ENCODE results near the gene A2ML1.

The A2ML1 gene

DNA sequence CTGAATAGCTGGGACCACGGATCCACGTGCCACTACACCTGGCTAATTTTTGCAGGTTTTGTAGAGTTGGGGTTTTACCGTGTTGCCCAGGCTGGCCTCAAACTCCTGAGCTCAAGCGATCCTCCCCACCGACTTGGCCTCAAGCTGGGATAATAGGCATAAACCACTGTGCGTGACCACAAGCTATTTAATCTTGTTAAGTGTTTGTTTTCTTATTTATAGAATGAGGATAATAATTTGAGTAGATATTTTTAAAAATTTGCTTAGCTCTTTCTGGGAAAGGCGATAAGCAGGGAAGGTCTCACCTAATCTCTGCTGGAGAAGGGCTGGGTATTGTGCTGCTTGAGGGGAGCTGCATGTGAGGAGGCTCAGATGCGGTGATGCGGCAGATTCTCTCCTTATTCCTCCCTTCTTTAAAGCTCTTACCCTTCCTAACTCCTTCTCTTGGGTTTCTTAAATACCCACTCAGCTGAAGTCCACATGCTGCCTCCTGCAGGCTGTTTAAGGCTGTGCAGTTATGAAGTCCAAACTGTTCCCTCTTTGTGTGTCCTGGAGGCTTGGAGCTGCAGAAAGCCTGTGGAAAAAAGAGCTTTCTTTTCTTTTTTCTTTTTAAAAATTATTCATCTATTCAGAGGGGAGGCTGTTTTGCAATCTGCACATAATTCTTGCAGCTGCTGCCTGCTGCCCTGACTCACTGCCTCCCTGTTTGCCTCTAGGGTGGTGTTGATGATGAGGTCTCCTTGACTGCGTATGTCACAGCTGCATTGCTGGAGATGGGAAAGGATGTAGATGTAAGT lies 37.9 kb downstream of the A2ML1 start:
- peak; percentile 23 to 44 for DNase-seq

GRCh38 chr12:8866429-8866828 lies 44.0 kb downstream of the A2ML1 start:
- no peak for DNase-seq

- no peak for DNase-seq
Observed at GRCh38 chr12:8867009-8867408, 44.6 kb downstream of the A2ML1 start.

DNA sequence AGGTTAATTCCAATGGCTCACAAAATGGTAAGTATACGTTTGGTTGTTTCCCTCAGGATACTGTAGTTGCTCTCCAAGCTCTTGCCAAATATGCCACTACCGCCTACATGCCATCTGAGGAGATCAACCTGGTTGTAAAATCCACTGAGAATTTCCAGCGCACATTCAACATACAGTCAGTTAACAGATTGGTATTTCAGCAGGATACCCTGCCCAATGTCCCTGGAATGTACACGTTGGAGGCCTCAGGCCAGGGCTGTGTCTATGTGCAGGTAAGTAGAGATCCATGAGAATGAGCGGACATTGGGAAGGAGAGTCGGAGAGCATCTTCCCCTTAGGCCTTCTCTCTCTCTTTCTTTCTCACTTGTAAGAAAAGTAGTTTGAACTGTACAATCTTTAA lies 45.4 kb downstream of the A2ML1 start:
- no peak for DNase-seq

DNA sequence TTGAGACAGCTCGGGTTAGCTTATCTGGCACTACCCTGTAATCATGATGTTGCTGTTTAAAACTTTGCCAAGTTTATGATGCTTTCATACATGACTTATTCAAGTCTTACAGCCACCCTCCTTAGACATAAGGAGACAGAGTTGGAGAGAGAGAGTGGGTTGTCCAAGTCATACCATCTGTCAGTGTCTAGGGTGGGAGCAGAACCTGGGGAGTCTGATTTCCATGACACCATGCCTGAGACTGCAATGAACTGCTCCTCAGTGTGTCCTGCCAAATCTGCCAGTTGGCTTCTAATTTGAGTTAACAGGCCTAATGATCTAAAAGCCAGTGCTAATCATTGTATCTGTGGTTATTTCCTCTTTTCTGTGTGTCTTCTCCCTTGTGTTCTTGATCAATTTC lies 48.2 kb downstream of the A2ML1 start:
- DNase-seq, result no peak

DNA sequence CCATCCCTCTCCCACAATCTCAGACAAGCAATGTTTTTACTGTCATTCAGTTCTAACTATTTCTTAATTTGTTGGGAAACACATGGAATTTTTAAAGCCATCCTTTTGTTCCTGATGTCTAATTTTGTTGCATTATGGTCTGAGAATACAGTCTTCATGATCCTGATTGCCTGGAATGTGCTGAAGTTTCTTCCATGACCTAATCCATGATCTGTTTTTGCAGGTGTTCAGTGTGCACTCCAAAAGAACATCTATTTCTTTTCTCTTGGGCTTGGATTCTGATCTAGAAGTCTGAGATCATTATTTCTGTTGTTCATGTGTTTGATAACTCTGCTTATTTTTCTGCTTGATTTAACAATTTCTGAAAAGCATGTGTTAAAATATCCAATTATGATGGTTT lies 48.6 kb downstream of the A2ML1 start:
- no peak for DNase-seq

GRCh38 chr12:8876887-8877286 lies 54.5 kb downstream of the A2ML1 start:
- no peak for DNase-seq

GRCh38 chr12:8886502-8887284 lies 64.3 kb downstream of the A2ML1 start:
- DNase-seq, result no peak

DNA sequence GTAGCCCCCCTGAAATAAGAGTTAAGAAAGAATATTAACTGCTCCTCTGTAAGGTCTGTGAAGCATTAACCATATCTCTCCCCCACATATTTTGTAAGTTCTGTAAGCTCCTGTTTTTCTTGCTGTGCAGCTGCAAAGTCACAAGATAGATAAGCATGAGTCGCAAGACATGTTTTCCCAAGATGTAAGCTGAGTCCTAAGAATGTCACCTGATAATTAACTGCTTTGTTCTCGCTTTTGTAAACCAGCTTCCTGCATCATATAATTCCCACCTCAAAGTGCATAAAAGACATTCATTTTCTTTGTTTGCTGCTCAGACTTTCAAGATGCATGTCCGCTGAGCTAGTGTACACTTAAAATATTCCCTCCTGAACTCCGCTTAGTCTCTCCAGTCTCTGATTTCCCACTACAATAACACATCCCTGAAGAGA lies 64.9 kb downstream of the A2ML1 start:
- no peak for DNase-seq

GRCh38 chr12:8890313-8891085 lies 68.1 kb downstream of the A2ML1 start:
- DNase-seq, result peak; percentile 45 to 74

- no peak for DNase-seq
Observed at GRCh38 chr12:8891976-8892375, 69.6 kb downstream of the A2ML1 start.

DNA sequence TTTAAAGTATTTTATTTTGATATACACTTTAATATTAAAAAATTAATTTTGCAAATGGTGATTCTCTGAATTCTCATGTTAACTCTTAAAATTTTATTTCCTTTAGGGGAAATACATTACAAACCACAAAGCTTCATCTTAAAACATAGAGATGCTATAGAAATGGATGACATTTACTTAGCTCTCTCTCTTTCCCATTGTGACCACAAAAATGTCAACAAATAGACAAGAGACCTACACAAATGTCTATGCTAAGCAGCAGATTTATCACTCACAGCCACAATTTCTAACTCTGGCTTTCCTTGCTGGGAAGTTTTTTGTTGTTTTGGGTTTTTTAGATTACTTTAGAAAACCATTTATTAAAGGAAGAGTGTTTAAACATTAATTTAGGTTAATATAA lies 72.0 kb downstream of the A2ML1 start:
- DNase-seq, result no peak

DNA sequence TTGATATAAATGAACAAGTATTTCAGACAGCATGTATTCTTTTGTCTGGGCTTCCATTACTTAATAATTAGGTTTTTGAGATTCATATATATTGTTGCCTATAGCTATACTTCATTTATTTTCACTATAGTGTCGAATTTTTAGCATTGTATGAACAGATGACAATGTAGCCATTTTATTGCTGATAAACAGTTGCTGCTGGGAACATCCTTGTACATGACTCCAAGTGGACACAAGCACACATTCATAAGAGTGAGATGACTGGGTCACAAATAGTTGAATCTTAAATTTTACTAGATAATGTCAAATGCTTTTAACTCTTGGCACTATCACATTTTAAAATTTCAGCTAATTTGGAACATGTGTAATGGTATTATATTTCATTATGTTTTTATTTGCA lies 72.6 kb downstream of the A2ML1 start:
- DNase-seq, result no peak

DNA sequence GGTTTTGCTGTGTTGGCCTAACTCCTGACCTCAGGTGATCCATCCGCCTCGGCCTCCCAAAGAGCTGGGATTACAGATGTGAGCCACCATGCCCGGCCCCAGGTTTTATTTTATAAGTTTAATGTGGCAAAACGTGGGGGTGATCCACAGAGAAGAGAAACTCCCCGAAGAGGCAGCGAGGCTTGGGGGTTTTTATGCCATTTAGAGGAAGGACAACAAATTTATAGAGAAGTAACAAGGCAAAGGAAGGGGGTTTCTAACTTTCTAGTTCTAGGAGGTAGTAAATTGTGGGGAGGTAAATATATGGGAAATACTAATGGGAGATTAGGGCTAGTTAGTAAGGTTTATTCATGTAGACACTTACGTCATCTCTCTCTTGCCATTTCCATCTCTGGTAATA lies 74.7 kb downstream of the A2ML1 start:
- no peak for DNase-seq

DNA sequence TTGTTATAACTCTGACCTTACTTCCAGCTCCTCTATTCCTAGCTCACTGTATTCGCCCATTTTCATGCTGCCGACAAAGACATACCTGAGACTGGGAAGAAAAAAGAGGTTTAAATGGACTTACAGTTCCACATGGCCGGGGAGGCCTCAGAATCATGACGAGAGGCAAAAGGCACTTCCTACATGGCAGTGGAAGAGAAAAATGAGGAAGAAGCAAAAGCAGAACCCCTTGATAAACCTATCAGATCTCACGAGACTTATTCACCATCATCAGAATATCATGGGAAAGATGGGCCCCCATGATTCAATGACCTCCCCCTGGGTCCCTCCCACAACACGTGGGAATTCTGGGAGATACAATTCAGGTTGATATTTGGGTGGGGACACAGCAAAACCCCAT lies 77.4 kb downstream of the A2ML1 start:
- DNase-seq, result no peak

DNA sequence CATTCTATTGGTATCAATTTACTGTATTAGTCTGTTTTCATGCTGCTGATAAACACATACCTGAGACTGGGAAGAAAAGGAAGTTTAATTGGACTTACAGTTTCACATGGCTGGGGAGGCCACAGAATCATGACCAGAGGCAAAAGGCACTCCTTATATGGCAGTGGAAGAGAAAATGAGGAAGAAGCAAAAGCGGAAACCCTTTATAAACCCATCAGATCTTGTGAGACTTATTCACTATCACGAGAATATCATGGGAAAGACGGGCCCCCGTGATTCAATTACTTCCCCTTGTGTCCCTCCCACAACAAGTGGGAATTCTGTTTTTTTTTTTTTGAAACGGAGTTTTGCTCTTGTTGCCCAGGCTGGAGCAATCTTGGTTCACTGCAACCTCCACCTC lies 80.3 kb downstream of the A2ML1 start:
- DNase-seq, result peak in 1 of 2 donors; percentile 14

DNA sequence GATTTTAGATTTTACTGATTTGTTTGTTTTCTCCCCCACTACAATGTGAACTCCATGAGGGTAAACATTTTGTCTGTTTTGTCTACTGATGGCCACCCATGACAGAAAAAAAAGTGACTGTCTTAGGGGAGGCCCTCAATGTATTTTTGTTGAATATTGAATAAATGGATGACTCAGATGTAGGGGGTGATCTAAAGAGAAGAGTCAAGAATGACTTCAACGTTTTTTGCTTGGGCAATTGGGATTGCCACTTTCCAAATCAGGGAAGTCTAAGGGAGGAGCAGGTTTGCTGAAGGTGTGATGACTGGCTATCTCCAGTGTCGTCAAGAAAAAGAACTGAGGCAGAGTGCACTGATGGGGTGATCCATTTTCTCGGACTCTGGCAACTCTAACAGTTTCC lies 81.2 kb downstream of the A2ML1 start:
- DNase-seq, result no peak

DNA sequence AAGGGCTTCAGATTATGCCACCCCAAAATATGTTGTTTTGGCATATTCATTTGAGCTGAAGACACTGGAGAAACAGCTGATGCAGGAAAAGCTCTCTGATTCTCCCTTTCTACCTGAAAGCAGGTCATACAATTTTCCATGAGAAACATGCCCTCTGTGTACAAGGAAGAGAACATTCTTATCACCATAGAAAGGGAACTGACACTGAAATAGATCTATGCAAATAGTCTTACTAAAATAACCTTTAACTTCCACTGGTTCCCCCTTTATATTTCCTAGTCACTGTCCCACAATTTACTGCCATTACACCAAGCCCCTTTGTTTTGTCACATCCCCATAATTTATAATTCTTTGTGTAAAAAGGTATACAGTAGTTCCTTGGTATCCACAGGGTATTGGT lies 82.2 kb downstream of the A2ML1 start:
- DNase-seq, result no peak

DNA sequence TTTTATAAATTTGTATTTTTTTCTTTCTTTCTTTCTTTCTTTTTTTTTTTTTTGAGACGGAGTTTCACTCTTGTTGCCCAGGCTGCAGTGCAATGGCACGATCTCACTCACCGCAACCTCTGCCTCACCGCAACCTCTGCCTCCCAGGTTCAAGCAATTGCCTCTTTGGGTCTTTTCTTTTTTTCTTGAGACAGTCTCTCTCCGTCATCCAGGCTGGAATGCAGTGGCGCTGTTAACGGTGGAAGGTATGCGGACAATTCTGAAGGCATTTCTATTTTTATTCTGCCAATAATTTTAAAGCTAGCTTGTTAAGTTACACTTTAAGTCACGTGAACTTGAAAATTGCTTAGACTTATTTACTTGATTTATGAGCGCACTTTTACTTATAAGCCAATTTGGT lies 83.1 kb downstream of the A2ML1 start:
- no peak for DNase-seq

GRCh38 chr12:8906266-8907180 lies 84.1 kb downstream of the A2ML1 start:
- DNase-seq, result no peak

GRCh38 chr12:8907513-8907912 lies 85.1 kb downstream of the A2ML1 start:
- DNase-seq, result no peak

DNA sequence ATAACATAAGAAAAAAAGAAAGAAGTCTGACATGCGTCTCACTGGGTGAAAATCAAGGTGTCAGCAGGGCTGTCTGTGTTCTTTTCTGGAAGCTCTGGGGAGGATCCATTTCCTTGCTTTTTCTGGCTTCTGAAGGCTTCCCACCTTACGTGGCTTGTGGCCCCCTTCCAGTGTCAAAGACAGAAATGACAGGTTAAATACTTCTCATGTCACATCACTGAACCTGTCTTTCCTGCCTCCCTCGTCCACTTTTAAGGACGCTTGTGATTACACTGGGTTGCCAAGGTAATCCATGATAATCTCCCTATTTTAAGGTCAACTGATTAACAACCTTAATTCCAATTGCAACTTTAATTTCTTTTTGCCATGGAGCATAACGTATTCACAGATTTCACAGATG lies 87.3 kb downstream of the A2ML1 start:
- no peak for DNase-seq

All from CD4-positive, alpha-beta T cell treated with Interferon alpha-2 for 1 hour (primary cell).